HepG2 (cell line): ENCODE results near the gene LCN12. TPM values are rescaled to one million over a fixed set of nuclear protein-coding genes. Genes with fewer than 3 reads are reported as not detected.
A peak's percentile ranks its signal among the peaks of the same experiment; 100 is the strongest.

Experiments used
- NR3C1 ChIP-seq: sonication (generic); formaldehyde crosslinking; IDR thresholded peaks from 2 replicates; pipeline ENCODE4 v1.4.0; 2020; ENCODE audit warnings: missing genetic modification reagents
- POLR2A ChIP-seq, 2 experiments: IDR thresholded peaks; 2 replicates each; pipeline ENCODE4 v1.6.1; 2011; ENCODE audit warnings: low read depth in 2 of 2, low read length in 2 of 2, mild to moderate bottlenecking in 1 of 2, moderate library complexity in 1 of 2; ENCODE audit not compliant: insufficient read depth in 1 of 2
- SP4 ChIP-seq: sonication (generic); formaldehyde crosslinking; IDR thresholded peaks from 2 replicates; pipeline ENCODE4 v1.8.1; 2023; ENCODE audit warnings: mild to moderate bottlenecking, missing genetic modification reagents
- ZBTB20 ChIP-seq: sonication (generic); formaldehyde crosslinking; IDR thresholded peaks from 2 replicates; pipeline ENCODE4 v1.8.1; 2023; ENCODE audit warnings: missing genetic modification reagents, low read depth, mild to moderate bottlenecking, borderline replicate concordance
- polyA plus RNA-seq, 8 experiments: library from polyadenylated mRNA; depleted of rRNA in 3 of 8; stranded (reverse) in 7 of 8; unstranded in 1 of 8; fragments of >200 nt; fragmentation: Illumina TruSeq in 4 of 8; extraction: Trizol in 4 of 8; gene quantifications; 2 replicates each; pipeline versions ENCODE4 v1.2.1 to v1.2.3, GENCODE V29; 2011 to 2016; ENCODE audit warnings: low read depth in 4 of 8, missing spikeins in 1 of 8, mixed read lengths in 1 of 8; ENCODE audit not compliant: insufficient read depth in 1 of 8
- total RNA-seq, 5 experiments: library from RNA; depleted of rRNA; stranded (reverse); fragments of >200 nt; fragmentation: Illumina TruSeq; extraction: Trizol; gene quantifications; 2 replicates each; pipeline ENCODE4 v1.2.3, GENCODE V29; 2016; ENCODE audit warnings: low read depth in 1 of 5
- TF ChIP-seq, protein P1 (sequence below): sonication (generic); formaldehyde crosslinking; IDR thresholded peaks from 2 replicates; pipeline ENCODE4 v1.9.0; 2021; ENCODE audit warnings: missing genetic modification reagents, borderline replicate concordance
- TF ChIP-seq, protein P2 (sequence below): sonication (generic); formaldehyde crosslinking; IDR thresholded peaks from 2 replicates; pipeline ENCODE4 v1.8.1; 2022; ENCODE audit warnings: low read depth, mild to moderate bottlenecking, missing genetic modification reagents
- TF ChIP-seq, protein P3 (sequence below): sonication (generic); formaldehyde crosslinking; IDR thresholded peaks from 2 replicates; pipeline ENCODE4 v1.4.0; 2020; ENCODE audit warnings: missing genetic modification reagents
- TF ChIP-seq, protein P4 (sequence below): sonication (generic); formaldehyde crosslinking; IDR thresholded peaks from 2 replicates; pipeline ENCODE4 v1.5.0; 2020; ENCODE audit warnings: mild to moderate bottlenecking, low read depth, missing genetic modification reagents, borderline replicate concordance
- TF ChIP-seq, protein P5 (sequence below): sonication (generic); formaldehyde crosslinking; IDR thresholded peaks from 2 replicates; pipeline ENCODE4 v1.4.0; 2020; ENCODE audit warnings: missing genetic modification reagents
- TF ChIP-seq, protein P6 (sequence below): IDR thresholded peaks from 2 replicates; pipeline ENCODE4 v1.6.1; 2012; ENCODE audit warnings: low read length, improper control_type of control experiment

Gene LCN12
- total and polyA plus RNA-seq, 2 of the 13 experiments (the other 11 are each of a cell fraction or from before 2014, with no cell fraction given), result 3.4 to 6.9 TPM

DNA sequence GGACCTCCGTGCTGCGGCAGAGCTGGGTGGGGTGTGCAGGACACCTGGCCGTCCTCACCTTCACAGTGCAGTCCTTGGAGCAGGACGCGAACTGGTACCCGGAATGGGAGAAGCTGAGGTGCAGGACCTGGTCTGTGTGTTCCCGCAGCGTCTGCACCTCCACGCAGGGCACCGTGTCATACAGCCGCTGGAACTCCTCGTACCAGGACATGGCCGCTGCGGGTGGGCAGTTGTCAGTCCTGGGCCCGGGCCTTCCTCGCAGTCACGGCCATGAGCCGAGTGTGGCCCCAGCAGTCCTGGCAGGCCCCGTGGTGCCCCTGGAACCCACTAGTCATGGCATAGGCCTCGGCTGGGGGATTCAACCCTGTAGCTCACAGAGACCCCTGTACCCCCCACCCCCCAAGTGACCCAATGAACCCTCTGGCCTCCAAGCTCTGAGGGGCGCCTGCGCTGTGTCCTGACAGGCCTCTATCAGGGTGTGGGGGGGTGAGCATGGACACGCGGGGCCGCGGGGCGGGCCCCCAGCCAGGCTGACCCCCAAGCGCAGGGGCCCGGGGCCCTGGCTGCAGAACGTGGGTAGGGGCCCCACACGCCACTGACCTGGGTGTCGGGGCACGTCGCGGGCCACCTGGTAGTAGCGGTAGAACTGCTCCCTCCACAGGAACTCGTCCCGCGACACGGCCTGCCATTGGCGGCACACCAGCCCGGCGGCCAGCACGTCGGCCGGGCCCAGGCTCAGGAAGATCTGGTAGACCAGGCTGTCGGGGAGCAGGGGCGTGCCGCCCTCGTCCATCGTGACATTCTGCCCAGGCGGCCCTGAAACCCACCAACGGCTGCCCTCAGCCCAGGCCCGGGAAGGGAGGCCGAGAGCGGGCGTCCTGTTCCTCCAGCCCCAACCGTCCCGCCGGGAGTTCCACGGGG lies 8.5 kb upstream of the LCN12 start (continued):
- TF ChIP-seq, protein P1, sequence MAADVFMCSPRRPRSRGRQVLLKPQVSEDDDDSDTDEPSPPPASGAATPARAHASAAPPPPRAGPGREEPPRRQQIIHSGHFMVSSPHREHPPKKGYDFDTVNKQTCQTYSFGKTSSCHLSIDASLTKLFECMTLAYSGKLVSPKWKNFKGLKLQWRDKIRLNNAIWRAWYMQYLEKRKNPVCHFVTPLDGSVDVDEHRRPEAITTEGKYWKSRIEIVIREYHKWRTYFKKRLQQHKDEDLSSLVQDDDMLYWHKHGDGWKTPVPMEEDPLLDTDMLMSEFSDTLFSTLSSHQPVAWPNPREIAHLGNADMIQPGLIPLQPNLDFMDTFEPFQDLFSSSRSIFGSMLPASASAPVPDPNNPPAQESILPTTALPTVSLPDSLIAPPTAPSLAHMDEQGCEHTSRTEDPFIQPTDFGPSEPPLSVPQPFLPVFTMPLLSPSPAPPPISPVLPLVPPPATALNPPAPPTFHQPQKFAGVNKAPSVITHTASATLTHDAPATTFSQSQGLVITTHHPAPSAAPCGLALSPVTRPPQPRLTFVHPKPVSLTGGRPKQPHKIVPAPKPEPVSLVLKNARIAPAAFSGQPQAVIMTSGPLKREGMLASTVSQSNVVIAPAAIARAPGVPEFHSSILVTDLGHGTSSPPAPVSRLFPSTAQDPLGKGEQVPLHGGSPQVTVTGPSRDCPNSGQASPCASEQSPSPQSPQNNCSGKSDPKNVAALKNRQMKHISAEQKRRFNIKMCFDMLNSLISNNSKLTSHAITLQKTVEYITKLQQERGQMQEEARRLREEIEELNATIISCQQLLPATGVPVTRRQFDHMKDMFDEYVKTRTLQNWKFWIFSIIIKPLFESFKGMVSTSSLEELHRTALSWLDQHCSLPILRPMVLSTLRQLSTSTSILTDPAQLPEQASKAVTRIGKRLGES (CRISPR knock-in tag), result no peak
- TF ChIP-seq, protein P2, sequence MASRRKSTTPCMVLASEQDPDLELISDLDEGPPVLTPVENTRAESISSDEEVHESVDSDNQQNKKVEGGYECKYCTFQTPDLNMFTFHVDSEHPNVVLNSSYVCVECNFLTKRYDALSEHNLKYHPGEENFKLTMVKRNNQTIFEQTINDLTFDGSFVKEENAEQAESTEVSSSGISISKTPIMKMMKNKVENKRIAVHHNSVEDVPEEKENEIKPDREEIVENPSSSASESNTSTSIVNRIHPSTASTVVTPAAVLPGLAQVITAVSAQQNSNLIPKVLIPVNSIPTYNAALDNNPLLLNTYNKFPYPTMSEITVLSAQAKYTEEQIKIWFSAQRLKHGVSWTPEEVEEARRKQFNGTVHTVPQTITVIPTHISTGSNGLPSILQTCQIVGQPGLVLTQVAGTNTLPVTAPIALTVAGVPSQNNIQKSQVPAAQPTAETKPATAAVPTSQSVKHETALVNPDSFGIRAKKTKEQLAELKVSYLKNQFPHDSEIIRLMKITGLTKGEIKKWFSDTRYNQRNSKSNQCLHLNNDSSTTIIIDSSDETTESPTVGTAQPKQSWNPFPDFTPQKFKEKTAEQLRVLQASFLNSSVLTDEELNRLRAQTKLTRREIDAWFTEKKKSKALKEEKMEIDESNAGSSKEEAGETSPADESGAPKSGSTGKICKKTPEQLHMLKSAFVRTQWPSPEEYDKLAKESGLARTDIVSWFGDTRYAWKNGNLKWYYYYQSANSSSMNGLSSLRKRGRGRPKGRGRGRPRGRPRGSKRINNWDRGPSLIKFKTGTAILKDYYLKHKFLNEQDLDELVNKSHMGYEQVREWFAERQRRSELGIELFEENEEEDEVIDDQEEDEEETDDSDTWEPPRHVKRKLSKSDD, result 0 out of 2 replicates have a peak, but pooled peaks have one; percentile 27
- TF ChIP-seq, protein P3, sequence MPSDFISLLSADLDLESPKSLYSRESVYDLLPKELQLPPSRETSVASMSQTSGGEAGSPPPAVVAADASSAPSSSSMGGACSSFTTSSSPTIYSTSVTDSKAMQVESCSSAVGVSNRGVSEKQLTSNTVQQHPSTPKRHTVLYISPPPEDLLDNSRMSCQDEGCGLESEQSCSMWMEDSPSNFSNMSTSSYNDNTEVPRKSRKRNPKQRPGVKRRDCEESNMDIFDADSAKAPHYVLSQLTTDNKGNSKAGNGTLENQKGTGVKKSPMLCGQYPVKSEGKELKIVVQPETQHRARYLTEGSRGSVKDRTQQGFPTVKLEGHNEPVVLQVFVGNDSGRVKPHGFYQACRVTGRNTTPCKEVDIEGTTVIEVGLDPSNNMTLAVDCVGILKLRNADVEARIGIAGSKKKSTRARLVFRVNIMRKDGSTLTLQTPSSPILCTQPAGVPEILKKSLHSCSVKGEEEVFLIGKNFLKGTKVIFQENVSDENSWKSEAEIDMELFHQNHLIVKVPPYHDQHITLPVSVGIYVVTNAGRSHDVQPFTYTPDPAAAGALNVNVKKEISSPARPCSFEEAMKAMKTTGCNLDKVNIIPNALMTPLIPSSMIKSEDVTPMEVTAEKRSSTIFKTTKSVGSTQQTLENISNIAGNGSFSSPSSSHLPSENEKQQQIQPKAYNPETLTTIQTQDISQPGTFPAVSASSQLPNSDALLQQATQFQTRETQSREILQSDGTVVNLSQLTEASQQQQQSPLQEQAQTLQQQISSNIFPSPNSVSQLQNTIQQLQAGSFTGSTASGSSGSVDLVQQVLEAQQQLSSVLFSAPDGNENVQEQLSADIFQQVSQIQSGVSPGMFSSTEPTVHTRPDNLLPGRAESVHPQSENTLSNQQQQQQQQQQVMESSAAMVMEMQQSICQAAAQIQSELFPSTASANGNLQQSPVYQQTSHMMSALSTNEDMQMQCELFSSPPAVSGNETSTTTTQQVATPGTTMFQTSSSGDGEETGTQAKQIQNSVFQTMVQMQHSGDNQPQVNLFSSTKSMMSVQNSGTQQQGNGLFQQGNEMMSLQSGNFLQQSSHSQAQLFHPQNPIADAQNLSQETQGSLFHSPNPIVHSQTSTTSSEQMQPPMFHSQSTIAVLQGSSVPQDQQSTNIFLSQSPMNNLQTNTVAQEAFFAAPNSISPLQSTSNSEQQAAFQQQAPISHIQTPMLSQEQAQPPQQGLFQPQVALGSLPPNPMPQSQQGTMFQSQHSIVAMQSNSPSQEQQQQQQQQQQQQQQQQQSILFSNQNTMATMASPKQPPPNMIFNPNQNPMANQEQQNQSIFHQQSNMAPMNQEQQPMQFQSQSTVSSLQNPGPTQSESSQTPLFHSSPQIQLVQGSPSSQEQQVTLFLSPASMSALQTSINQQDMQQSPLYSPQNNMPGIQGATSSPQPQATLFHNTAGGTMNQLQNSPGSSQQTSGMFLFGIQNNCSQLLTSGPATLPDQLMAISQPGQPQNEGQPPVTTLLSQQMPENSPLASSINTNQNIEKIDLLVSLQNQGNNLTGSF (CRISPR knock-in tag), result no peak
- TF ChIP-seq SP4 (CRISPR knock-in tag), result 0 out of 2 replicates have a peak, but pooled peaks have one; percentile 12
- TF ChIP-seq, protein P4, sequence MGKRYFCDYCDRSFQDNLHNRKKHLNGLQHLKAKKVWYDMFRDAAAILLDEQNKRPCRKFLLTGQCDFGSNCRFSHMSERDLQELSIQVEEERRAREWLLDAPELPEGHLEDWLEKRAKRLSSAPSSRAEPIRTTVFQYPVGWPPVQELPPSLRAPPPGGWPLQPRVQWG (CRISPR knock-in tag), result no peak
- no peak for TF ChIP-seq NR3C1 (CRISPR knock-in tag)
- no peak for TF ChIP-seq POLR2A (IDR thresholded peaks at IDR 0.05; ENCODE audit: insufficient read depth in 1 of 2, low read depth in 2 of 2, low read length in 2 of 2)
- TF ChIP-seq, protein P5, sequence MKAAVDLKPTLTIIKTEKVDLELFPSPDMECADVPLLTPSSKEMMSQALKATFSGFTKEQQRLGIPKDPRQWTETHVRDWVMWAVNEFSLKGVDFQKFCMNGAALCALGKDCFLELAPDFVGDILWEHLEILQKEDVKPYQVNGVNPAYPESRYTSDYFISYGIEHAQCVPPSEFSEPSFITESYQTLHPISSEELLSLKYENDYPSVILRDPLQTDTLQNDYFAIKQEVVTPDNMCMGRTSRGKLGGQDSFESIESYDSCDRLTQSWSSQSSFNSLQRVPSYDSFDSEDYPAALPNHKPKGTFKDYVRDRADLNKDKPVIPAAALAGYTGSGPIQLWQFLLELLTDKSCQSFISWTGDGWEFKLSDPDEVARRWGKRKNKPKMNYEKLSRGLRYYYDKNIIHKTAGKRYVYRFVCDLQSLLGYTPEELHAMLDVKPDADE, result 0 out of 2 replicates have a peak, but pooled peaks have one; percentile 24
- TF ChIP-seq, protein P6, sequence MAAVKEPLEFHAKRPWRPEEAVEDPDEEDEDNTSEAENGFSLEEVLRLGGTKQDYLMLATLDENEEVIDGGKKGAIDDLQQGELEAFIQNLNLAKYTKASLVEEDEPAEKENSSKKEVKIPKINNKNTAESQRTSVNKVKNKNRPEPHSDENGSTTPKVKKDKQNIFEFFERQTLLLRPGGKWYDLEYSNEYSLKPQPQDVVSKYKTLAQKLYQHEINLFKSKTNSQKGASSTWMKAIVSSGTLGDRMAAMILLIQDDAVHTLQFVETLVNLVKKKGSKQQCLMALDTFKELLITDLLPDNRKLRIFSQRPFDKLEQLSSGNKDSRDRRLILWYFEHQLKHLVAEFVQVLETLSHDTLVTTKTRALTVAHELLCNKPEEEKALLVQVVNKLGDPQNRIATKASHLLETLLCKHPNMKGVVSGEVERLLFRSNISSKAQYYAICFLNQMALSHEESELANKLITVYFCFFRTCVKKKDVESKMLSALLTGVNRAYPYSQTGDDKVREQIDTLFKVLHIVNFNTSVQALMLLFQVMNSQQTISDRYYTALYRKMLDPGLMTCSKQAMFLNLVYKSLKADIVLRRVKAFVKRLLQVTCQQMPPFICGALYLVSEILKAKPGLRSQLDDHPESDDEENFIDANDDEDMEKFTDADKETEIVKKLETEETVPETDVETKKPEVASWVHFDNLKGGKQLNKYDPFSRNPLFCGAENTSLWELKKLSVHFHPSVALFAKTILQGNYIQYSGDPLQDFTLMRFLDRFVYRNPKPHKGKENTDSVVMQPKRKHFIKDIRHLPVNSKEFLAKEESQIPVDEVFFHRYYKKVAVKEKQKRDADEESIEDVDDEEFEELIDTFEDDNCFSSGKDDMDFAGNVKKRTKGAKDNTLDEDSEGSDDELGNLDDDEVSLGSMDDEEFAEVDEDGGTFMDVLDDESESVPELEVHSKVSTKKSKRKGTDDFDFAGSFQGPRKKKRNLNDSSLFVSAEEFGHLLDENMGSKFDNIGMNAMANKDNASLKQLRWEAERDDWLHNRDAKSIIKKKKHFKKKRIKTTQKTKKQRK, result no peak
- TF ChIP-seq ZBTB20 (CRISPR knock-in tag), result no peak
